ENCODE results near the gene EDAR.

The EDAR gene

GRCh38 chr2:108869542-108869941, 119.5 kb downstream of the EDAR start:
- in situ Hi-C loops (cut with MboI; ENCODE audit: low sequenced_read_pairs, unreplicated experiment) = no loop called here
- DNase-seq (ENCODE audit: low spot score) = no peak
- TF ChIP-seq CTCF (IDR thresholded peaks at IDR 0.05; ENCODE audit: borderline replicate concordance, control extremely low read depth, extremely low read depth, insufficient read depth, missing control alignments) = no peak

DNA sequence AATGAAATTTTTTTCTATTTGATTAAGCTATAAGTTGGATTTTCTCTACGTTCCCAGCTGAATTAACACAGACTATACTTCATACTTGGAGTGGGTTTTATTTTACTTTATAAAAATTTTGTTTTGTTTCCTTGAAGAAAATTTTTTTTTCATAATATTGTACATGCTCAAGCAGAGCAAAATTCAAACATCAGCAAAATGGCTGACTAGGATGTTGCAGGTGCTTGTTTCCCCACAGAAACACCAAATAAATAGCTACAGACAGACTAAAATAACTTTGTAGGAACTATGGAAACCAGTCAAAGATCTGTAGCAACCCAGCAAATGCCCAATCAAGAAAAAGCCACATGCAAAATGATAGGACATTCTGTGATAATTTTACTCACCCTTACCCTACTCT, 120.1 kb downstream of the EDAR start:
- TF ChIP-seq CTCF (IDR thresholded peaks at IDR 0.05; ENCODE audit: borderline replicate concordance, control extremely low read depth, extremely low read depth, insufficient read depth, missing control alignments) = no peak
- DNase-seq (ENCODE audit: low spot score) = no peak
- in situ Hi-C loops (cut with MboI; ENCODE audit: low sequenced_read_pairs, unreplicated experiment) = no loop called here

GRCh38 chr2:108866041-108866440, 123.0 kb downstream of the EDAR start:
- in situ Hi-C loops (cut with MboI; ENCODE audit: low sequenced_read_pairs, unreplicated experiment) = no loop called here
- TF ChIP-seq CTCF (IDR thresholded peaks at IDR 0.05; ENCODE audit: borderline replicate concordance, control extremely low read depth, extremely low read depth, insufficient read depth, missing control alignments) = no peak
- no peak for DNase-seq (ENCODE audit: low spot score)

GRCh38 chr2:108858894-108859293, 130.1 kb downstream of the EDAR start:
- DNase-seq (ENCODE audit: low spot score) = no peak
- in situ Hi-C loops (cut with MboI; ENCODE audit: low sequenced_read_pairs, unreplicated experiment) = no loop called here
- no peak for TF ChIP-seq CTCF (IDR thresholded peaks at IDR 0.05; ENCODE audit: borderline replicate concordance, control extremely low read depth, extremely low read depth, insufficient read depth, missing control alignments)

GRCh38 chr2:108855194-108855593, 133.8 kb downstream of the EDAR start:
- DNase-seq (ENCODE audit: low spot score) = no peak
- TF ChIP-seq CTCF (IDR thresholded peaks at IDR 0.05; ENCODE audit: borderline replicate concordance, control extremely low read depth, extremely low read depth, insufficient read depth, missing control alignments) = no peak
- in situ Hi-C loops (cut with MboI; ENCODE audit: low sequenced_read_pairs, unreplicated experiment) = no loop called here

DNA sequence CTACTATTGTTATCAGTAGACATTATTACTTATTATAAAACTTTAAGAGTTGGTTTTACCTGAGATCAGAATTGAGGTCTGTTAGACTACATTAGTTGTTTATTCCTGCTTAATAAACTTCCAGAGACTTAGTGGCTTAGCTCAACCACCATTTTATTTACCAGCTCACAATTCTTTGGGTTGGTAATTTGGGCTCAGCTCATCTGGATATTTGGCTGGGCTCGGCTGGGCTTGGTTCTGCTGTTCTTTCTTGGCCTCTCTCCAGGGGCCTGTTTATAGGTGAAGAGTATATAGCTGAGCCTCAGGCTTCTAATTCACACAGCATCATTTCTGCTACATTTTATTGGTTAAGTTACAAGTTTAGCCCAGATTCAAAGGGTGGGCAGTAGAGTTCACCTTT, 134.5 kb downstream of the EDAR start:
- no peak for DNase-seq (ENCODE audit: low spot score)
- no peak for TF ChIP-seq CTCF (IDR thresholded peaks at IDR 0.05; ENCODE audit: borderline replicate concordance, control extremely low read depth, extremely low read depth, insufficient read depth, missing control alignments)
- in situ Hi-C loops (cut with MboI; ENCODE audit: low sequenced_read_pairs, unreplicated experiment) = no loop called here

- TF ChIP-seq CTCF (IDR thresholded peaks at IDR 0.05; ENCODE audit: borderline replicate concordance, control extremely low read depth, extremely low read depth, insufficient read depth, missing control alignments) = no peak
- in situ Hi-C loops (cut with MboI; ENCODE audit: low sequenced_read_pairs, unreplicated experiment) = no loop called here
- DNase-seq (ENCODE audit: low spot score) = no peak
Measured at GRCh38 chr2:108853421-108853820, 135.6 kb downstream of the EDAR start.

Data from GM13976 (cell line).